GM21526 (cell line): Measurements from ENCODE around the gene FAM227B.
"Not testable (repeated sequence)": the region's sequence is repeated elsewhere in the genome, so short reads cannot be mapped to it uniquely, and the experiment has no call there.

Experiments used
- ATAC-seq: cut with Tn5 transposase; IDR thresholded peaks from one replicate; pipeline ENCODE4 v1.9.1; 2021; ENCODE audit warnings: moderate library complexity; ENCODE audit not compliant: unreplicated experiment, low FRiP score

Gene FAM227B

GRCh38 chr15:49501586-49501985 is 119.0 kb downstream of the FAM227B start:
- ATAC-seq = no peak

GRCh38 chr15:49495993-49496753 is 124.4 kb downstream of the FAM227B start:
- no peak for ATAC-seq

- ATAC-seq = no peak
Observed at GRCh38 chr15:49494842-49495241, 125.8 kb downstream of the FAM227B start.

DNA sequence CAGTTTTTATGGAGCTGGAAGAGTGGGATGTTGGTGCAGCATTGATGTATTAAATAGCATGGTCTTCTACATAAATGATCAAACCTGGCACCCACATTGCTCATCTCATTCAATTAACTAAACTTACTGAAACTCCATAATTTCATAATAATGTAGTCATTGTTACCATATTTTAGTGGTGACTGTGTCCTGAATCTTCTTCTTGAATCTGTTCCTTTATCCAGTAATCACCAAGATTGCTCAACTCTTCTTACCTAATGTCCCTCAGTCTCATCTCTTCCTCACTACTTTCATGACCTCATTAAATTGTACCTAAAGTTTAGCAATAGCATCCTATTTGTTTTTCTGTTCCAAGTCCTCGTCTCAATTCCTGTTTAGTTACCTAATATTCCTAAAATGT is 127.8 kb downstream of the FAM227B start:
- ATAC-seq = no peak

GRCh38 chr15:49492151-49492550 is 128.5 kb downstream of the FAM227B start:
- no peak for ATAC-seq

- ATAC-seq = no peak
Observed at GRCh38 chr15:49490966-49491365, 129.7 kb downstream of the FAM227B start.

GRCh38 chr15:49485401-49485800 is 135.2 kb downstream of the FAM227B start:
- not testable (repeated sequence) for ATAC-seq

GRCh38 chr15:49478982-49479381 is 141.6 kb downstream of the FAM227B start:
- not testable (repeated sequence) for ATAC-seq

DNA sequence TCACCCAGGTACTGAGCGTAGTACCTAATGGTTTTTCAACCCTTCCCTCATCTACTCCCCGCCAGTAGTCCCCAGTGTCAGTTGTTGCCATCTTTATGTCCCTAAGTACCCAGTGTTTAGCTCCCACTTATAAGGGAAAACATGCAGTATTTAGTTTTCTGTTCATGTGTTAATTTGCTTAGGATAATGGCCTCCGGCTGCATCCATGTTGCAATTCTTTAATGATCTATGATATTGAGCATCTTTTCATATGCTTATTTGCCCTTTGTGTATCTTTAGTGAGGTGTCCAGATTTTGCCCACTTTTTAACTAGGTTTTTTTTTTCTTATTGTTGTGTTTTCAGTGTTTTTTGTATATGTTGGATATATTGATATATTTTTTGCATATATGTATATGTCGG is 142.6 kb downstream of the FAM227B start:
- not testable (repeated sequence) for ATAC-seq

- ATAC-seq = no peak
Observed at GRCh38 chr15:49473031-49473430, 147.6 kb downstream of the FAM227B start.

GRCh38 chr15:49472338-49472737 is 148.3 kb downstream of the FAM227B start:
- no peak for ATAC-seq

GRCh38 chr15:49471733-49472132 is 148.9 kb downstream of the FAM227B start:
- peak; percentile 80 for ATAC-seq

DNA sequence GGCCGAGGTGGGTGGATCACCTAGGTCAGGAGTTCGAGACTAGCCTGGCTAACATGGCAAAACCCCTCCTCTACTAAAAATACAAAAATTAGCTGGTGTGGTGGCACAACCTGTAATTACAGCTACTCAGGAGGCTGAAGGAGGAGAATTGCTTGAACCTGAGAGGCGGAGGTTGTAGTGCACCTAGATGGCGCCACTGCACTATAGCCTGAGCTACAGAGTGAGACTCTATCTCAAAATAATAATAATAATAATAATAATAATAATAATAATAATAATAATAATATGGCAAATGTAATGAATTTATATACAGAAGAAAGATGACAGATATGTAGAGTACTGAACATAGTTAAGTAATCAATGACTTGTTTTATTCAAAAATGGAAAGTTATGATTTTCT is 149.4 kb downstream of the FAM227B start:
- ATAC-seq = not testable (repeated sequence)

DNA sequence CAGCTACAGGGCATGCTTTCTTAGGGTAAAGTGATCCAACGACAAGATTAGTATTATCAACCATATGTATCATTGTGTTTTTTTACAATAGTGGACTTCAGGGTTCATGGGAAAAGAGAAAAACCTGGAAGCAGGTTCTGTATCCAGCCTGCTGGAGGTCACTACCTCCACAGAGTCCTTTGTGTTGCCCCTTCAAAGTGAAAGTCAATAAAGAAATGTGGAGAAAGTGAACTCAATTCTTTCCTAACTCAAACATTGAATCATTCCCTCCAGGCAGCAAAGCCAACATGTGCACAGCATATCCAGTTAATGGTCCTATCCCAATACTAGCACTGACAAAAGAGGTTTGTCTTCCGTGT is 152.2 kb downstream of the FAM227B start:
- no peak for ATAC-seq

- no peak for ATAC-seq
Observed at GRCh38 chr15:49467746-49468480, 152.7 kb downstream of the FAM227B start.

DNA sequence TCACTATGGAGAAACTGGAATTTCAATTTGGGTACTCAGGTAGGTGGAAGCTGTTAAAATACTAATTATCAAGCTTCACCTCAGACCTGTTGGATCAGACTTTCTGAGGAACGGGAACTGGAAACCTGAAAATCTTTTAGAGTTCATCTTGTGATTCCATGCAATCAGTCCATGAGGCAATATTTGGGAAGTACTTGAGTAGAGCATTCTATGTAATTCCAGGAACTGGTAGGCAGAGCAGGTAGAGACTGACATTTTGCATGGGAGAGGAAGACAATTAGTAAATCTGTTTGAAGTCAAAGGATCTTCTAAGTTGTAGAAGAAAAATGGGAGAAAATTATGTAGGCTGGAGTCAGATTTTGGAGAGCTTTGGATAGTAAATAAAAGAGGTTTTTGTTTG is 154.5 kb downstream of the FAM227B start:
- ATAC-seq = no peak

- no peak for ATAC-seq
Observed at GRCh38 chr15:49464522-49464921, 156.1 kb downstream of the FAM227B start.

DNA sequence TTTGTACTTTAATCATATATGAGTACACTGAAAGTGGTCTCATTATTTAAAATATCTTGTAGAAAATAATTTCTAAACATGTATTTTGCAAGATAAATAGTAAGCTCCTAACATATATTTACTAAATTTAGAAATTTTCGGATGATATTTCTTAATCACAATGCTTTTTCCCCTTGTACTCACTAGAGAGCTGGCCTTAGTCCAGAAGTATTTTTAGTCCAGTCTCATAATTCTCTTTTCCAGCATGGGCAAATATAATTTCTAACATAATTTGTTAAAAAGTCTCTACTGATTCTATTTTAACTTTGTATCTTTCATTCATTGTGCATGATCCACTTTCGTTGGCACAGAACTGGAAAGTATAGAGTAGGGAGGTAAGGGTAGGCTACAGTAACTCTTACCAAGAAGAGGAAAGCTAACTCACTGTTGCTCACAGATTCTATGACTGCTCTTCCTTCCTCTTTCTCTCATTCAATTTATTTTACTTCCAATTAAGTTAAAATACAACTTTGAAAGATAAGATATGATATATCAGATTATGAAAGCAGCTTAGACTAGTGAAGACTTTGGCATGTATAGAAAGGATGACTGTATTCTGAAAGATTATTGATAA is 158.3 kb downstream of the FAM227B start:
- no peak for ATAC-seq

DNA sequence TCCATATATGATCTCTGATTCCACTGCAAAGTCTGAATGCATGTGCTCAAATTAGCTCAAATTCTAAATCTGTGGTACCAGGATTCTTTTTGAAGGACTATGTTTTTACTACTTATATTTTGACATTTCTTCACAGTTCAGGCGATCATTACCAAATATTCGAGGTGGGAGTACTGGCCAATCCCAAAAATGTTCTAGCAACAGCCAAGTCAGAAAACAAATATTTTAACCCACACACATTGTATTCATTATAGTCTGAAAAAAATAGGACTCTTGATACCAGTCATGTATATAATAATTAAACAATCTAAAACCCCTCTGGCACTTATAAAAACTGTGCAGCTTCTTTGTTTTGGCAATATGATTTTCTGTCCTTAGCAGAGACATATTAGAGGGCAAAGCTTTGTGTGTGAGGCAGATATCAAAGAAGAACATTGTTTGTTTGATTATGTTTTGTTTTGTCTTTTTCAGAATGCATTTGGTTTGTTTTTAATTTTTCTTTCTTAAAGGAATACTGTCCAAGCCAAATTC is 160.1 kb downstream of the FAM227B start:
- ATAC-seq = no peak

- no peak for ATAC-seq
Observed at GRCh38 chr15:49458145-49458544, 162.5 kb downstream of the FAM227B start.

GRCh38 chr15:49456166-49456565 is 164.5 kb downstream of the FAM227B start:
- ATAC-seq = no peak
